Choroid plexus epithelial cell (primary cell): ENCODE measurements around the gene KATNBL1.

ENCODE experiments used
- DNase-seq: peaks from one replicate; pipeline ENCODE4 v3.0.0-alpha.2; 2010; ENCODE audit warnings: low read depth
- H3K4me3 ChIP-seq: 2 replicates; pipeline ENCODE4 v1.5.1; 2011; ENCODE audit warnings: low read depth, mild to moderate bottlenecking, control low read depth, low read length, moderate library complexity
- TF ChIP-seq, protein P1 (sequence below): conservative IDR thresholded peaks from 2 replicates; pipeline ENCODE4 v1.5.1; 2011; ENCODE audit warnings: low read depth, mild to moderate bottlenecking, control low read depth, inconsistent platforms, low read length, moderate library complexity

KATNBL1 gene

DNA sequence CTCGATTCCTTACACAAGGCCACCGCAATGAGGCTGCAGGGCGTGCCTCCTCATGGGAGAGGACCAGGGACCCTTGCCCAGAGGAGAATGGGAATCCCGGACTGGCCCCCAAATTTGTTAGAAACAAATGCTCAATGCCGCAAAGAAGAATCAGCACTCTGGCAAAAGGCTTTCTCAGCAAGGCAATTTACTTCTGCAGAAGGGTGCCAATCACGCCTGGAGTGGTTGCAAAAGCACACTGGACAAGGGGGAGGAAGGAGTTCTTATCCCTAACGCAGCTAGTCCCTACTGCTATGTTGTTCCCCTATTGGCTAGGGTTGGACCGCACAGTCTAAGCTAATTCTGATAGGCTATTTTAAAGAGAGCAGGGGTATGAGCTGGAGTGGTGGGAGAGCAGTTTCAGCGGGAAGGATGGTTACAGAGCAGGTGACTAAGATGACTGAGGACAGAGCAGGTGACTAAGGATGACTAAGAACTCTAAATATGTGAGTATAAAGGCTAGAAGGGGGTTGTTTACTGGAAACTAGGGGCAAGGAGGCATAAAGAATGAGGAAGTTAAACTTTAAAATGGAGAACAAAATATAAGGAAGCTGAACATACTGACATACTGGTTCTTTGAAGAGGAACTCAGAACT is 48.5 kb downstream of the KATNBL1 start:
- H3K4me3 ChIP-seq: no peak overlapping the region
- peak; percentile 6 for DNase-seq
- TF ChIP-seq, protein P1, sequence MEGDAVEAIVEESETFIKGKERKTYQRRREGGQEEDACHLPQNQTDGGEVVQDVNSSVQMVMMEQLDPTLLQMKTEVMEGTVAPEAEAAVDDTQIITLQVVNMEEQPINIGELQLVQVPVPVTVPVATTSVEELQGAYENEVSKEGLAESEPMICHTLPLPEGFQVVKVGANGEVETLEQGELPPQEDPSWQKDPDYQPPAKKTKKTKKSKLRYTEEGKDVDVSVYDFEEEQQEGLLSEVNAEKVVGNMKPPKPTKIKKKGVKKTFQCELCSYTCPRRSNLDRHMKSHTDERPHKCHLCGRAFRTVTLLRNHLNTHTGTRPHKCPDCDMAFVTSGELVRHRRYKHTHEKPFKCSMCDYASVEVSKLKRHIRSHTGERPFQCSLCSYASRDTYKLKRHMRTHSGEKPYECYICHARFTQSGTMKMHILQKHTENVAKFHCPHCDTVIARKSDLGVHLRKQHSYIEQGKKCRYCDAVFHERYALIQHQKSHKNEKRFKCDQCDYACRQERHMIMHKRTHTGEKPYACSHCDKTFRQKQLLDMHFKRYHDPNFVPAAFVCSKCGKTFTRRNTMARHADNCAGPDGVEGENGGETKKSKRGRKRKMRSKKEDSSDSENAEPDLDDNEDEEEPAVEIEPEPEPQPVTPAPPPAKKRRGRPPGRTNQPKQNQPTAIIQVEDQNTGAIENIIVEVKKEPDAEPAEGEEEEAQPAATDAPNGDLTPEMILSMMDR: no peak

DNA sequence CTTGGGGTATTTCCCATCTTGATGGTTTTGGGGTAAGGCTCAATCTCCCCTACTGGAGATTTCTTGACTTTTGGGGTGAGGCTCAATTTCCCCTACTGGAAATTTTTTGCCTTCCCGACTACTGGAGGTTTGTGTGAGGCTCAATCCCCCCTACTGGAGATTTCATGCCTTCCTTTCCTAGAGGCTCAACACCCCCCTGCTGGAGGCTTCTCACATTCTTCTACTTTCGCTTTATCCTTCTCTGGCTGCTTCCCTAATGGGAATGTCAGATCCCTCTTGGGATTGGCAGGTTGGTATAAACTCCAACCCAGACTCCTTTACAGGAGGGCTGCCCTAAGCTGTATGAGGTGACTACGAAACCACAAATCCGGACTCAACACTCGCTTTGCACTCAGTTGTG is 49.2 kb downstream of the KATNBL1 start:
- no peak for DNase-seq
- no peak overlapping the region for H3K4me3 ChIP-seq
- TF ChIP-seq, protein P1: no peak

DNA sequence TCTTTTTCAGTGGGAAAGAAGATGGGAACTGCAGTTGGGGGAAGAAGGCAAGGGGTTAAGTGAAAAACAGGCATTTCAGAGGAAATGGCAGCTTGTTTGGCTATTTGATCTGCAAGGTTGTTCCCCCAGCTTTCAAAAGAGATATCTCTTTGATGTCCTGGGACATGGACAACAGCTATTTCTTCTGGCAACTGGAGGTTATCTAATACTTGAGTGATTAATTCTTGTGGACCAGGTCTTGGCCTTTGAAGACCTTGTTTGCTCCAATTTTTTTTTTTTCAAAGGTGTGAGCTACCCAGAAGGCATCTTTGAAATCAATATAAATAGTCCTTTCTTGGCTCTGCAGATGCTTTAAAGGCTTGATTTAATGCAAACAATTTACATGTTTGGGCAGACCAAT is 51.5 kb downstream of the KATNBL1 start:
- TF ChIP-seq, protein P1: no peak
- no peak for DNase-seq
- H3K4me3 ChIP-seq: no peak overlapping the region

DNA sequence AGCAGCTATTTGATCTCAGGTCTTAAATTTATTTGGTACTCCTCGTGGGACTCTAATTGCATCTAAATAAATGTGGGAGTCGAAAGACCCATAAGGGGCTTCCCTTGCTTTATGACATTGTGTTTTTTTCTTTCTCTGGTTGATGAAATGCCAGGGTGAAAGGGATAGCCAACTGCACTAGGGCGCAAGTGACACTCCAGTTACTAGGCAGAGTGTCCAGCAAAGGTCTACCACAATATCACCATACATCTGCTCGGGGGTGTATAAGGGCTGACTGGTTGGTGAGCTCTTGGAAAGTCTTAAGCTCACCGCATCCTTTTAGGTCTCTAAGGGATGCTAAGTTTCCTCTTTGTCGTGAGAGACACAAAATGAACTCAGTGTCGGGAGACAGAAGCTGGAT is 54.0 kb downstream of the KATNBL1 start:
- DNase-seq: no peak
- TF ChIP-seq, protein P1: no peak
- no peak overlapping the region for H3K4me3 ChIP-seq

DNA sequence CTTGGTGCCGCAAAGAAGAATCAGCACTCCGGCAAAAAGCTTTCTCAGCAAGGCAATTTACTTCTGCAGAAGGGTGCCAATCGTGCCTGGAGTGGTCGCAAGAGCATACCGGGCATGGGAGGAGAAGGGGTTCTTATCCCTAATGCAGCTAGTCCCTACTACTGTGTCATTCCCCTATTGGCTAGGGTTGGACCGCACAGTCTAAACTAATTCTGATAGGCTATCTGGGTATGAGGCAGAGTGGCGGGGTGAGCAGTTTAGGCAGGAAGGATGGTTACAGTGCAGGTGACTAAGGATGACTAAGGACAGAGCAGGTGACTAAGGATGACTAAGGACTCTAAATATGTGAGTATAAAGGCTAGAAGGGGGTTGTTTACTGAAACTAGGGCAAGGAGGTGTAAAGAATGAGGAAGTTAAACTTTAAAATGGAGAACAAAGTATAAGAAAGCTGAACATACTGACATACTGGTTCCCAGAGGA is 55.1 kb downstream of the KATNBL1 start:
- no peak overlapping the region for H3K4me3 ChIP-seq
- peak; percentile 5 for DNase-seq
- TF ChIP-seq, protein P1: no peak

DNA sequence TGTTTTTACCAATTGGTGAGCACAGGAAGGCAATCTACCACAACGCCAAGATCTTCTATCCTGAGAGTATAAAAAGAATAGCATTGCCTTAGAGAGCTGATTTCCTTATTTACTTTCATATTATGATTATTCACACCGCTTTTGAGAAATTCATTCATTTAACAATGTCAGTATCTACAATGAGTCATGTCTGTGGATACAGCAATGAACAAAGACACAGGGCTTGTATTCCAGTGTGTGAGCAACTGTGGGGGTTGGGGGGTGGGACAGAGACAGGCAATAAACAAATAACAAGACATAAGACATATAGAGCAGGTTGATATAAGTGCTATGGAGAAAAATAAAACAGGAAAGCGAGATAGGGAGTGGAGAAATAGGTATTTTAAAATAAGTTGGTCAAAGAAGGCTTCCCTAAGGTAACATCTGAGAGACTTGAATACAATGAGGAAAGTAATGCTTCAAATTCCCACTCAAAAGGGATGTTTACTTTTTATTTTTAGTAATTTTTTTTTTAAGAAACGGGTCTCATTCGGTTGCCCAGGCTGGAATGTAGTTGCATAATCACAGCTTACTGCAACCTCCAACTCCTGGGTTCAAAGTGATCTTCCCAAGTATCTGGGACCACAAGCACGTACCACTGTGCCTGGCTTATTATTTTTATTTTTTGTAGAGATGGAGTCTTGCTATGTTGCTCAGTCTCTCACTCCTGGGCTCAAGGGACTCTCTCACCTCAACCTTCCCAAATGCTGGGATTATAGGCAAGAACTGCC is 62.3 kb downstream of the KATNBL1 start:
- DNase-seq: peak; percentile 60
- TF ChIP-seq, protein P1: no peak
- no peak overlapping the region for H3K4me3 ChIP-seq
